Caco-2 (cell line): ENCODE results near the gene GRIN2B. TPM values are rescaled to one million over a fixed set of nuclear protein-coding genes. Genes with fewer than 3 reads are reported as not detected.

Experiments used
- BruUV-seq: library from RNA; stranded (reverse); fragments of 400-500 nt; replicated peaks from 2 replicates; lab custom pipeline; 2021; lab: Mats Ljungman, UMichigan
- CTCF ChIA-PET: fragments of 300-600 bp; sonication (Branson Sonifier 250); formaldehyde crosslinking; loops from one replicate; lab custom pipeline; 2022; ENCODE audit warnings: antibody characterized with exemption; lab: Charles Lee
- POLR2A ChIA-PET: fragments of 300-600 bp; sonication (Branson Sonifier 250); formaldehyde crosslinking; loops from one replicate; lab custom pipeline; 2022; ENCODE audit warnings: antibody characterized with exemption; lab: Charles Lee
- DNase-seq, 2 experiments: peaks; one replicate each; pipeline versions ENCODE4 v3.0.0 to v3.0.0-alpha.2; 2020 to 2022
- H3K27me3 ChIP-seq: replicated peaks from 2 replicates; pipeline ENCODE4 v1.6.0; 2011; ENCODE audit warnings: low read length; ENCODE audit not compliant: control insufficient read depth, insufficient read depth
- H3K36me3 ChIP-seq: 2 replicates; pipeline ENCODE4 v1.5.1; 2011; ENCODE audit warnings: low read length; ENCODE audit not compliant: control insufficient read depth, insufficient read depth
- H3K4me1 ChIP-seq: fragments of 250-450 bp; sonication (Bioruptor Pico); 2 replicates; pipeline ENCODE4 v1.5.1; 2020; ENCODE audit warnings: mild to moderate bottlenecking
- H3K4me3 ChIP-seq: 2 replicates; pipeline ENCODE4 v1.5.1; 2011; ENCODE audit warnings: low read depth, mild to moderate bottlenecking, control low read depth, low read length
- H3K9me3 ChIP-seq: fragments of 250-450 bp; sonication (Bioruptor Pico); 2 replicates; pipeline ENCODE4 v1.5.1; 2020; ENCODE audit warnings: mild to moderate bottlenecking, moderate library complexity
- H3K27ac Mint-ChIP-seq: one replicate; pipeline ENCODE4 v1.8.0; 2022; ENCODE audit warnings: mixed read lengths; ENCODE audit not compliant: unreplicated experiment
- H3K27me3 Mint-ChIP-seq: one replicate; pipeline ENCODE4 v1.8.0; 2022; ENCODE audit warnings: mixed read lengths; ENCODE audit not compliant: insufficient read depth, unreplicated experiment
- H3K36me3 Mint-ChIP-seq: one replicate; pipeline ENCODE4 v1.8.0; 2022; ENCODE audit warnings: mild to moderate bottlenecking, mixed read lengths; ENCODE audit not compliant: insufficient read depth, unreplicated experiment
- H3K4me1 Mint-ChIP-seq: one replicate; pipeline ENCODE4 v1.8.0; 2022; ENCODE audit warnings: low read depth, mixed read lengths; ENCODE audit not compliant: unreplicated experiment
- H3K4me3 Mint-ChIP-seq: one replicate; pipeline ENCODE4 v1.8.0; 2022; ENCODE audit warnings: mild to moderate bottlenecking, moderate library complexity, mixed read lengths; ENCODE audit not compliant: unreplicated experiment
- H3K9me3 Mint-ChIP-seq: one replicate; pipeline ENCODE4 v1.8.0; 2022; ENCODE audit warnings: mixed read lengths; ENCODE audit not compliant: unreplicated experiment
- CTCF ChIP-seq, 2 experiments: fragments of 200-600 bp in 1 of 2; IDR thresholded peaks; 1 replicate in 1 of 2; 2 replicates in 1 of 2; pipeline versions ENCODE4 v1.5.1 to v1.8.0; 2011 to 2022; ENCODE audit warnings: antibody characterized with exemption in 1 of 2, control low read depth in 1 of 2, inconsistent platforms in 1 of 2, low read depth in 1 of 2, low read length in 1 of 2, mild to moderate bottlenecking in 1 of 2, moderate library complexity in 1 of 2; ENCODE audit not compliant: insufficient read depth in 1 of 2, severe bottlenecking in 1 of 2, unreplicated experiment in 1 of 2
- intact Hi-C: fragments of 100-400 bp; cut with micrococcal nuclease; formaldehyde crosslinking; loops from one replicate; pipeline ENCODE4 v1.10.0; 2022; ENCODE audit not compliant: unreplicated experiment
- total RNA-seq: library from RNA; stranded (reverse); gene quantifications from 2 replicates; pipeline ENCODE4 v1.2.3, GENCODE V29; 2022

GRIN2B gene
- total RNA-seq, 1 experiment from 2014 or later, result 24.4 TPM

GRCh38 chr12:13992585-13992984 is 11.2 kb upstream of the GRIN2B start:
- H3K36me3 ChIP-seq, result no peaks in the 10 kb centered on the region
- peak in 1 of 2 experiments; percentile 46 for DNase-seq
- Mint-ChIP-seq H3K27ac (peak overlapping the region; percentile 2), H3K36me3 (peaks cover 5% of the 10 kb centered on the region), H3K4me1 (peaks cover 34% of the 10 kb centered on the region), H3K4me3 (no peak overlapping the region), H3K9me3 (no peaks in the 10 kb centered on the region), H3K27me3 (no peaks in the 10 kb centered on the region)
- H3K4me1 ChIP-seq, result peaks cover 27% of the 10 kb centered on the region
- BruUV-seq, result no TSS peak
- no peaks in the 10 kb centered on the region for H3K9me3 ChIP-seq
- H3K4me3 ChIP-seq, result no peak overlapping the region
- intact Hi-C loops, result no loop called here
- no peak for TF ChIP-seq CTCF (IDR thresholded peaks at IDR 0.05; ENCODE audit: insufficient read depth in 1 of 2, low read depth in 1 of 2, low read length in 1 of 2, severe bottlenecking in 1 of 2, unreplicated experiment in 1 of 2)
- ChIA-PET POLR2A (no interaction called here), CTCF (interaction anchor here (1.5 kb wide), 1 partner anchor 10 kb away, joined by 17 read pairs; no protein-coding TSS in a partner anchor)
- H3K27me3 ChIP-seq, result no peaks in the 10 kb centered on the region

GRCh38 chr12:13992106-13992505 is 10.7 kb upstream of the GRIN2B start:
- intact Hi-C loops, result no loop called here
- peak overlapping the region; percentile 2 for H3K27ac Mint-ChIP-seq
- POLR2A ChIA-PET, result no interaction called here
- peak in 1 of 2 experiments; percentile 36 for DNase-seq
- BruUV-seq, result no TSS peak
- Histone ChIP-seq H3K4me1 (peaks cover 27% of the 10 kb centered on the region), H3K9me3 (no peaks in the 10 kb centered on the region), H3K36me3 (no peaks in the 10 kb centered on the region), H3K27me3 (no peaks in the 10 kb centered on the region), H3K4me3 (no peak overlapping the region)
- H3K4me3 Mint-ChIP-seq, result no peak overlapping the region
- TF ChIP-seq CTCF (IDR thresholded peaks at IDR 0.05; ENCODE audit: insufficient read depth in 1 of 2, low read depth in 1 of 2, low read length in 1 of 2, severe bottlenecking in 1 of 2, unreplicated experiment in 1 of 2), result no peak
- H3K27me3 Mint-ChIP-seq, result no peaks in the 10 kb centered on the region
- CTCF ChIA-PET, result interaction anchor here (1.5 kb wide), 1 partner anchor 10 kb away, joined by 17 read pairs; no protein-coding TSS in a partner anchor
- H3K4me1 Mint-ChIP-seq, result peaks cover 34% of the 10 kb centered on the region
- H3K36me3 Mint-ChIP-seq, result peaks cover 5% of the 10 kb centered on the region
- no peaks in the 10 kb centered on the region for H3K9me3 Mint-ChIP-seq

- BruUV-seq, result no TSS peak
- Histone ChIP-seq H3K4me1 (peaks cover 3% of the 10 kb centered on the region; the same call in 1 of the 2 replicates), H3K4me3 (no peak overlapping the region), H3K36me3 (no peaks in the 10 kb centered on the region), H3K27me3 (no peaks in the 10 kb centered on the region), H3K9me3 (no peaks in the 10 kb centered on the region)
- DNase-seq, result no peak
- Mint-ChIP-seq H3K4me3 (no peak overlapping the region), H3K4me1 (peaks cover 6% of the 10 kb centered on the region), H3K27me3 (no peaks in the 10 kb centered on the region), H3K9me3 (no peaks in the 10 kb centered on the region), H3K27ac (no peak overlapping the region), H3K36me3 (peaks cover 1% of the 10 kb centered on the region)
- no peak for TF ChIP-seq CTCF (IDR thresholded peaks at IDR 0.05; ENCODE audit: insufficient read depth in 1 of 2, low read depth in 1 of 2, low read length in 1 of 2, severe bottlenecking in 1 of 2, unreplicated experiment in 1 of 2)
- POLR2A ChIA-PET, result no interaction called here
- CTCF ChIA-PET, result no interaction called here
- intact Hi-C loops, result no loop called here
Observed at GRCh38 chr12:13986031-13986430, 4.6 kb upstream of the GRIN2B start.
